Iris pigment epithelial cell (primary cell): Measurements from ENCODE around the gene MEAF6.
"Not testable (repeated sequence)": the region's sequence is repeated elsewhere in the genome, so short reads cannot be mapped to it uniquely, and the experiment has no call there.

Experiments used
- DNase-seq: peaks from one replicate; pipeline ENCODE4 v3.0.0-alpha.2; 2011; ENCODE audit warnings: low read depth

Gene MEAF6

DNA sequence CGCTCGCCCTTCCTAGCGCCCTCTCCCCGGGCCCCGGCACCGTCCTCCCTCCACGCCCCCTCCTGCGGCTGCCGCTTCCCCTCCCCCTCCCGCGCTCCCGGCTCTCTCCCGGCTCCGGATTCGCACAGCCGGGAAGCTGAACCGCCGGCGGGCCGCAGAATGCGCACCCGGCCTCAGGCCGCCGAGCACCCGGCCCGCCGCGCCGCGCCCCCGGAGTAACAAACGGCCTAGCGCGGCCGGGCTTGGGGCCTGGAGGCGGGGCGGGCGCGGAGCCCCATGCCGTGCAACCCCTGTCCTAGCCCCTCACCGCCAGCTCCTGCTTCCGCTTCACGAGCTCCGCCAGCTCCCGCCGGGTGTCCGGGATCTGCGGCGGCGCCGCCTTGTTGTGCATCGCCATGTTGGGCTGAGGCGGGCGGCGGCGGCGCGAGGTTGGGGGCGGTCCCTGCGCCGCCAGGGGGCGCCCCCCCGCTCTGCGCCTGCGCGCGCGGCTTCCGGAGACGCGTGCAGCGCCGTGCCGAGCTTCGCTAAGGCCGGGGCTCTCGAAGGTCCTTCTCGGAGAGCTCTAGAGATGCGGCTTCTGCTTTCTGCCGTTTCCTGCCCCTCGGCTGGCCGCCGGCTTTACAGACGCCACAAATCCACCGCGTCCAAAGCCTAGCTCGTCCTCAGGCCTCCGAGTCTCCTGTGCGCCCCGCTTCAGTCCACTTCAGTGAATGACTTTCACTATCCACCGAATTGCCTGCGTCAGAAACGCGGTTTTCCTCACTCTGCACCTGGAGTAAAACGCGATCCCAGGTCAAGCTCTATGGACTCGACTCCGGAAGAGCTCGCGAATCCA, at the start of gene MEAF6:
TSS of gene MEAF6 (minus strand) at position 417 of the 835 bp plus-strand sequence. CDS start at position 397, 20 bp downstream.
- DNase-seq, result peak; percentile 77

DNA sequence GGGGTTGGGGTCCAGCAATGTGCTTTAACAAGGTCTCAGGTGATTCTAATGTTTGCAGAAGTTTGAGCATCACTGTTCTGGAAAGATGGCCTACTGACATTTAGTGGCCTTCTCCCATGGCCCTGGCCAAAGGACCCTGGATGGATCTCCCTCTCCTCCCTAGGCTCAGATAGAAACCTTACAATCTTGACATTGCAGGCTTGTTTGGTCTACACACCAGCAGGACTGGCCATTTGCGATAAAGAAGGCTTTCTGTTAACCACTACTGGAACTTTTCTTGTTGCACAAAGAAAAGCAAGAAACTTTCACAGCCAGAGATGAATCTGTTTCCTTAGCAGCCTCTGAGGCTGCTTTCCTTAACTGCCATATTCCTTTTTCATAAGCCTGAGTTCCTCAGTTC, 48.4 kb upstream of the MEAF6 start:
- no peak for DNase-seq

DNA sequence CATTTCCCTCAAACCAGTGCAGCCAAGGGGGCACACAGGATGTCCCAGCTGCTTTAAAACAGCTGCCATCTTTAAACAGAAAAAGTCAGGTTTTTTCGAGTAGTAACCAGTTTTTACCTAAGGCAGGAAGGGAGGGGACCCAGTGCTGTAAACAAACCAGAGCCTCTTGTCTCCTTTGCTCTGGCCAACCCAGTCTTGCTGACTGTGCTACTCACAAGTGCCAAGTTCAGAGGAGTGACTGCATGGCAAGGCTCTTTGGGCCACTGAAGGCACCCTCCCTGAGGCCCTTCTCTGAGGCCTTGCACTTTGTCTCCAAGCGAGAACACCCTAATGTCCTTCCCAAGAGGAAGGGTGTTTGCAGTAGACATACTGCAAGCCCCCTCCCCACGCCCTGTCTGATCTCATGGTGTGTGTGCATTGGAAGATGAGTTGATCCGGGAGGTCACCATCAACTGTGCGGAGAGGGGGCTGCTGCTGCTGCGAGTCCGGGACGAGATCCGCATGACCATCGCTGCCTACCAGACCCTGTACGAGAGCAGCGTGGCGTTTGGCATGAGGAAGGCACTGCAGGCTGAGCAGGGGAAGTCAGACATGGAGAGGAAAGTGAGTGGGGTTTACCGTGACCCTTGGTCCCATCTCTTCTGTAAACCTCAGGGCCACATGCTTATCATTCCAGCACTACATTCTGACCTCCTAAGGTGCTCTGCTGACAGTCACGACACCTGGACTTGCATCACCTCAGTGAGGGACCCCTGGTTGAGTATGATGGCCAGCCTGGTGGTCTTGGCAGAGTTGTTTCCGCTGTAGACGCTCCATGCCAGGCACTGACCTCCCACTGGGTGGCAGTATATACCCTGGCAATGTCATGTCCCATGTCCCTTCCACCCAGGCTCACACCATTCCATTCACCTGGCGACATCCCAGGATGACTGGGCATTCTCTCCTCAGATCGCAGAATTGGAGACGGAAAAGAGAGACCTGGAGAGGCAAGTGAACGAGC, 46.9 kb upstream of the MEAF6 start:
- DNase-seq, result peak; percentile 36

DNA sequence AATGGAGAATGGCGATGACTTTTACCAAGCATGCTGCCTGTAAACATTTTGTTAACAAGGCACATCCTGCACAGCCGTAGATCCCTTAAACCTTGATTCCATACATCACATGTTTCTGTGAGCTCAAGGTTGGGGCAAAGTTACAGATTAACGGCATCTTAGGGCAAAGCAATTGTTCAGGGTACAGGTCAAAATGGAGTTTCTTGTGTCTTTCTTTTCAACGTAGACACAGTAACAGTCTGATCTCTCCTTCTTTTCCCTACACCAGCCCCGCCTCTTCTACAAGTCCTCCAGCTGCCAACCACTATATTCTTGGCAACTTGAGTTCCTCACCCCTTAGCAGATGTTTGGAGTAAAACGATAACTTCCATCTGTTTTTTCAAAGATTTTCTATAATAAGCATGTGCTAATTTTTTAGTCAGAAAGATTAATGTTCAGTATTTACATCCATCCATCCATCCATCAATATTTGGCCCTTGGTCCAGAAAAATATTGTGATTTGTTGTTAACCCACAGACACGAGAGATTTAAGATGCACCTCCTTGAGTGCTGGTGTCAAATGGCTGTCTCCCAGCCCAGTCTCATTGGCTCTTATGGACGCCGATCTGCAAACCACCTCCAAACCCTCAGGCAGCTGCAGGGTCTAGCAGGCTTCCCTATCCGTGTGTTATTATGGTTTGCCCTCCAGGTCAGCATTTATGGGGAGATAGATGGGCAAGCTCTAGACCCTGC, 46.0 kb upstream of the MEAF6 start:
- no peak for DNase-seq

DNA sequence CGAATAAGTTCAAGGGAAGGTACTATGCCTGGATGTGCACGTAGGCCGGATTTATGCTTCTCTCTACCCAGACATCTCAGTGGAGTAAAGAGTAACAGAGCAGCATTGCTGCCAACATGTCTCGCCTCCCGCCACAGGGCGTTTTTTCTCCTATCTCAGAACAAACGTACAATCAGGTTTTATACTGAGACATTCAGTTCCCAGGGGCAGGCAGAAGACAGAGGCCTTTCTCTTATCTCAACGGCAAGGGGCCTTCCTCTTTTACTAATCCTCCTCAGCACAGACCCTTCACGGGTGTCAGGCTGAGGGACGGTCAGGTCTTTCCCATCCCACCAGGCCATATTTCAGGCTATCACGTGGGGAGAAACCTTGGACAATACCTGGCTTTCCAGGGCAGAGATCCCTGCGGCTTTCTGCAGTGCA, 45.4 kb upstream of the MEAF6 start:
- not testable (repeated sequence) for DNase-seq

DNA sequence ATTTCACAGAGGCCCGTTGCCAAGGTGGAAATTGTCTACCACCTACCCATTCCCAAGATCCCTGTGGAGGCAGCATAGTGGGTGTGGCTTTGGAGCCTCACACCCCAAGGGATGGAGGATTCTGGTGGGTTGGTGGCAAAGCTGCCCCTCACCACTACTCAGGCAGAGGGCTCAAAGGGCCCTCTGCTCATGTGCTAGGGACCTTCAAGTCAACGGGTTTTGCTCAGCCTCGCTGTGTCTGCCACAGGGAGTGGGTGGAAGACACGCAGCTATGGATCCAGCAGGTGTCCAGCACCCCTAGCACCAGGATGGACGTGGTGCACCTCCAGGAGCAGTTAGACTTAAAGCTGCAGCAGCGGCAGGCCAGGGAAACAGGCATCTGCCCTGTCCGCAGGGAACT, 44.5 kb upstream of the MEAF6 start:
- DNase-seq, result no peak

DNA sequence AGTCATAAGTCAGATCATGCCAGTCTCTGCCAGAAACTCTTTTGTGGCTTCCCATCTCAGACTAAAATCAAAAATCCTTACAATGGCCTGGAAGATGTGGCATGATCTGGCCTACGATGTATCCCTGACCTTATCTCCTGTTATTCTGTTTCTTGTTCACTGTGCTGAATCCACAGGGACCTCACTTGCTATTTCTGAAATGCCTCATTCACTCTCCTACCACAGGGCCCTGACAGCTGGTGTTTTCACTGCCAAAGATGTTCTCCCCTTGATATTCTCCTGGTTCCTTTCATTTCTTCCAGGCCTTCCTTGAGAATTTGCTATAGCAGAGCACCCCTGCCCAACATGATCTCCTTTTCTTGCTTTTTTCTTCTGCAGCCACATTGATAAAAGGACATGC, 43.8 kb upstream of the MEAF6 start:
- no peak for DNase-seq

DNA sequence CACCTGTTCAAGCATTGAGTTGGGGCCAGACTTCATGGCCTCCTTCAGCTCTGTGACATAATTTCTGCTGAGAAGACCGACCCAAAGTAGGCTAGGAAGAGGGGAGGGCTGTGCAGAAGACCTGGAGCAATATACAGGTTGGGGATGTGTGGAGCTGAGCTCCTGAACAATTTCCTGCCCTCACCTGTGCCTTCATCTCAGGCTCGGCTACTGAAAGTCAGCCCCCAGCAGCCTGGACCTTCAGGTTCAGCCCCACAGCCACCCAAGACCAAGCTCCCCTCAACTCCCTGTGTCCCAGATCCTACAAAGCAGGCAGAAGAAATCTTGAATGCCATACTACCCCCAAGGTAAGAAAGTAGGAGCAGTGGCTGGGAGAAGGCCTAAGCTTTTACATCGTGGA, 42.8 kb upstream of the MEAF6 start:
- no peak for DNase-seq

DNA sequence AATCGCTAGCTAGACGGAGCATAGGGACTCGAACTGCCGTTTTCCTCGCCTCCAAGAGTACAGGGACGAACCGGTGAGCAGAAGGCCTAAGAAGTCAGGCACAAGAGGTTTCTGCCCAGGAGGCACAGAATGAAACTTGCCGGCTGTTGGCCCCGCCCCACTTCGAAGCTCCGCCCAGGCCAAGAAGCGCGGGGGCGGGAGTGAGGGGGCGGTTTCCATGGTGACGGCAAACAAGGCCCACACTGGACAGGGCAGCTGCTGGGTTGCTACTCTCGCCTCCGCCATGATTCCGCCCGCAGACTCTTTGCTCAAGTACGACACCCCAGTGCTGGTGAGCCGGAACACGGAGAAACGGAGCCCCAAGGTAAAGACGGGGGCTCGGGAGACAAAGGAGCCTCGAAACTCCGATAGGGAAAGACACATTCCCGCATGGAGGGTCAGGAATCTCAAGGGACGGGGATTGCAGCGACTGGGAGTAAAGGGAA, 42.2 kb upstream of the MEAF6 start, which contains the start of gene DNALI1:
TSS of gene DNALI1 (plus strand) at position 229 of the 485 bp plus-strand sequence. CDS start at position 284, 55 bp downstream.
- peak; percentile 94 for DNase-seq

DNA sequence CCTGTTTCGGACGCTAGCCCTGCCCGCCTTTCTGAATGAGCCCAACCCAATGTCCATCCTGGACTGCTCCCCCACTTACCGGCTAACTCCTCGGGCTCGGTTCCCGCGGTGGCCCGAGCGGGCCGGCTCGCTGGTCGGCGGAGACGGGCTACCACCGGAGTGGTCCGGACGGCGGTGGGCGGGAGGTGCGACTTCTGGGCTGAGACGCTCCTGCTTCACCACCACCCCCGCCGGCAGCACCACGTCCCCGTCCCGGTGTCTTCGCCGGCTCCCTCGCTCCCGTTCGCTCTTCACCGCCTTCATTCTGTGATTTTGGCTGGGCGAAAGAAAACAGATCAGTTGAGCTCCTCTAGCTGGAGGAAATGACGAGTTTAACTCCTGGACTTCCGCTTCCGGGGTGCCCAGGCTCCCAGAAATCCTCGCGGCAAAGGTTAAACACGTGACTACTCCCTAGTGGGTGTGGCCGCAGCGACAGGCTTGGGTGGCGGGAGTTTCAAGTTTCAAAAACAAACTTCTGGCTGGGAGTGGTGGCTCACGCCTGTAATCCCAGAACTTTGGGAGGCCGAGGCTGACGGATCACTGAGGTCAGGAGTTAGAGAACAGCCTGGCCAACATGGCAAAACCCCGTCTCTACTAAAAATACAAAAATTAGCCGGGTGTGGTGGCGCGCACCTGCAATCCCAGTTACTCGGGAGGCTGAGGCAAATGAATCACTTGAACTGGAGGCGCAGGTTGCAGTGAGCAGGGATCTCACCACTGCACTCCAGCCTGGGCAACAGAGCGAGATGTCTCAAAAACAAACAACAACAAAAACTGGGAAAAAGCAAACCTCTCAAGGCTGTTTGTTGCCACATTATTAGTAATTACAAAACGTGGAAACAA, 39.6 kb upstream of the MEAF6 start, which contains the start of gene SNIP1:
TSS of gene SNIP1 (minus strand) at position 367 of the 882 bp plus-strand sequence. CDS start at position 303, 64 bp downstream.
- DNase-seq, result peak; percentile 94

DNA sequence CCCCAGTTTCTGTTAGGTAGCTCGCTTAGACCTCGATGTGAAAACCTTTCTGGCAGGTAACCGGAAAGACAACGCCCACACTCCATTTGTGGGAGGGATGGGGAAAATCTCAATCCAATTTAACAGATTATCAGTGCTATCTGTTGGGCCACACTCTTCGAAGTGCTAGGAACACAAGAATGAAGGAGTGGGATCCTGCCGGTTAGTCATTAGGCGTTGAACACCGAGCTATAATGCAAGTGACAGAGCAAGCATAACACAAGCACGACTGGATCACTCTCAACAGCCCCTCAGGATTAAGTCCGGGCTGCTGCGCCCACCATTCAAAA, 39.0 kb upstream of the MEAF6 start:
- DNase-seq, result no peak

DNA sequence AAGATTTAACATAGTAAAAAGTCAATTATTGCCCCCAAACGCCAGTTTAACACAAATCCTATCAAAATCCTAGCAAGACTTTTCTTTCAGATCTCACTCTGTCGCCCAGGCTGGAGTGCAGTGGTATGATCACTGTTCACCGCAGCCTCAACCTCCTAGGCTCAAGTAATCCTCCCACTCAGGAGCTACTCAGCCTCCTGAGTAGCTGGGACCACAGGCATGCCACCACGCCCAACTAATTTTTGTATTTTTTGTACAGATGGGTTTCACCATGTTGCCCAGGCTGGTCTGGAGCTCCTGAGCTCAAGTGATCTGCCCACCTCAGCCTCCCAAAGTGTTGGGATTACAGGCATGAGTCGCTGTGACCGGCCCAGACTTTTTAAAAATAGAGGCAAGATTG, 34.8 kb upstream of the MEAF6 start:
- peak; percentile 45 for DNase-seq

DNA sequence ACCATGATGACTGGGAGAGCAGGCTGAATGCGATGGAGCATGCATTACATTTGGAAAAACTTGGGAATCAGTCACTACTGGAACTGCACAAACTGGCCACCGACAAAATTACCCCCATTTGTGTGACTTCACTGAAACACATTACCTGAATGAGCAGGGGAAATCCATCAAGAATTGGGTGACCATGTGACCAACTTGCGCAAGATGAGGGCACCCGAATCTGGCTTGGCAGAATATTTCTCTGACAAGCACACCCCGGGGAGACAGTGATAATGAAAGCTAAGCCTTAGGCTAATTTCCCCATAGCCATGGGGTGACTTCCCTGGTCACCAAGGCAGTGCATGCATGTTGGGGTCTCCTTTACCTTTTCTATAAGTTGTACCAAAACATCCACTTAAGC, 30.5 kb upstream of the MEAF6 start:
- DNase-seq, result no peak

DNA sequence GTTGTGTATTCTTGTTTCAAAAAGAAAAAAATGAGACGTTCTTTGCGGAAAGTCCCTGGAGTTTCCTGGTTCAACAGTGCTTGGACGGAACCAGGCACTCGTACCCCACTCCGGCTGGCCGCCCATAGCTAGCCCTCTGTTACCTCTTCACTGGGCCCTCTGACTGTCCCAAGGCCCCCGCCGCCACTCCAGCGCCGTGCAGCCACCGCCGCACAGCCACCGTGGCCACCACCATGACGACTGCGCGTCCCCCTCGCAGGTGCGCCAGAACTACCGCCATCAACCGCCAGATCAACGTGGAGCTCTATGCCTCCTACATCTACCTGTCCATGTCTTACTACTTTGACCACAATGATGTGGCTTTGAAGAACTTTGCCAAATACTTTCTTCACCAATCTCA, 30.0 kb upstream of the MEAF6 start:
- DNase-seq, result no peak

DNA sequence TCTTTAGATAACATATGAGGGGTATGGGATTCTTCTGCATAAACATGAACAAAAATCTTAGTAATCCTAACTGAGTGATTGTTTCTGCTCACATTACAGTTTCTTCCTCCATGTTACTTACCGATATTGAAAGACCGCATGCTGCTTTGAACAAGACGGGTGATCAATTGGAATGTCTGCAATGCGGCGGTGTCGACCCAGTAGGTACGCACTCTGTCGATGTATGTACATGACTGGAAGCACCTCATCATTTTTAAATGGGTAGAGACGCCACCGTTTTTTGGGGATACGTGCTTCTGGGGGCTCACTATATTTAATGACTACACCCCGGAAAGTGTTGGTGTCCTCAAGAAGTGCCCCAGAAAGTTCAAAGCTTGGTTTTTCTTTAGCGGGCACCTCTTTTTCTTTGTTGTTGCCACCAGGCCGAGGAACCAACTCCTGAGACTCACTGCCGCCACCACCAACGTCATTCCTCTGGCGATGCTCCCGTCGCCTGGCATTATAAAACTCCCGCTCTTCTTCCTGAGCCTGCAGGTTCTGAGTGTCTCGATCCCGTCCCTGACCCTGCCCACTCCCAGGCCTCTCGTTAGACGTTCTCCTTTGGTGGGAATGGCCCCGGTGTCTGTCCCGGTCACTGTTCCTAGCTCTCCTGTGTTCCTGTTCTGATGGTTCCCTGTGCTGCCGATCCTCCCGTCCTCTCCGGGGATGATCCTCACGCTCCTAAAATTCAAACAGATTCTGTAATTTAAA, 25.6 kb upstream of the MEAF6 start:
- DNase-seq, result no peak

DNA sequence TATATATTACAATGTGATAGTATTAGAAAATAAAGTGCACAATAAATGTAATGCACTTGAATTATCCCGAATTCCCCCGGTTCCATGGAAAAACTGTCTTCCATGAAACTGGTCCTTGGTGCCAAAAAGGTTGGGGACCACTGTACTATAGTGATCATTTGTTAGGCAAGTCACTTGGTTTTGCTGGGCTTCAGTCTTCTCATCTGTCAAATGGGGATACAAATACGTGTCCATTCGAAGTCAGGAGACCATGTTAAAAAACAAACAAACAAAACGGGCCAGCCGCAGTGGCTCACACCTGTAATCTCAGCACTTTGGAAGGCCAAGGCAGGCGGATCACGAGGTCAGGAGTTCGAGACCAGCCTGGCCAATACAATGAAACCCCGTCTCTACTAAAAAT, 24.6 kb upstream of the MEAF6 start:
- not testable (repeated sequence) for DNase-seq

DNA sequence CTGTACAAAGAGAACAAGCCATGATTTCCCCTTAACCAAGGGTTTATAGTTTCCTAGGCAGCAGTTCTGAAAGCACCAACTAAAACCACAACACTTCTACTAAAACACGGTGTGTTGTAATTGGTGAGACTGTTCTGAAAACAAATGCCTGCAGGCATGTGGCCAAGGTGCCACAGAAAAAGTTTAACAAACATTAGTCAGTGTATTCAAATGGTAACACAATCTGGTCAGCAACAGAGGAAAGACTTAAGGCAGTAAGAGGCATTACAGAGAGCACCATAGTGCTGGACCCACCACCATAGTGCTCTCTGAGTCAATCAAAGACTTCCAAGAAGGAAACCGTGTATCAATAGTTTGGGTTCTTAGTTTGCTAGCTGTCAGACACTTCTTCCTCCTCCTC, 22.8 kb upstream of the MEAF6 start:
- peak; percentile 95 for DNase-seq

DNA sequence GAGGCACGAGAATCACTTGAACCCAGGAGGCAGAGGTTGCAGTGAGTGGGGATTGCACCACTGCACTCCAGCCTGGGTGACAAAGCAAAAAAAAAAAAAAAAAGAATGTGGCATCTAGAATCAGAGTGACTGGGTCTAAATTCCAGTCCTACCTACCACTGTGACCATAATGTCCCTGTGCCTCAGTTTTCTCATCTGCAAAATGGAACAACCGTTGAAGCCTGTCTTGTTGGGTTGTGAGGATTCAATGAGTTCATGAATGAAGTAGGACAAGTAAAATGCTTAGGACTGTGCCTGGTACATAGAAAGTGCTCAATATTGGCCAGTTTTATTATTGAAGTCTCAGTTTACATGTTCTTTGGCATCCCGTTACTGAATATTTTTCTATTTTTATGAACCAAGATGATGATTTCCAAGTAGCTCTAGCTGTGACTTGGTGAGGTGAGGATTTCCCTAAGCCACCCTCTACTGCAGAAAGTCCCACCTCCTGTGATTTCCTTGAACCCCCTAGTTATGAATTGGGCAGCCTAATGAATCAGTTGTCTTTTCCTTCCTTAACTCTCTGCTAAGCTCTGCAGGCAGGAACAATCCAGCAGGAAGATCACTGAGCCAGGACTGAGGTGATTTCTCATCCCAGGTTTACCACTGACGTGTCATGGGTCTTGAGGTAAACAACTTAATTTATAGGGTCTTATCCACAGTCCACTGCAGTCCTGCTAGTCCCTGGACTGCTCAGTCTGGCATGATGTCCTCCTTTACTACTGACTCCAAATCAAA, 18.9 kb upstream of the MEAF6 start:
- DNase-seq, result no peak
